Right lobe of liver (tissue), 4 donors: ENCODE data around the gene MBP.
"Not testable (repeated sequence)": the region's sequence is repeated elsewhere in the genome, so short reads cannot be mapped to it uniquely, and the experiment has no call there.

Source experiments
- POLR2A ChIP-seq: fragments of 450-650 bp; IDR thresholded peaks from one replicate; pipeline ENCODE4 v1.6.1; 2017; ENCODE audit warnings: antibody characterized with exemption, mild to moderate bottlenecking
- TF ChIP-seq, protein P1 (sequence below), 4 donors: fragments of 200-600 bp in 3 of 4; fragments of 450-650 bp in 1 of 4; IDR thresholded peaks; one replicate each; pipeline versions ENCODE4 v1.5.1 to v1.8.0; 2016 to 2022; ENCODE audit warnings: antibody characterized with exemption in 4 of 4, mild to moderate bottlenecking in 2 of 4
- donor health status: DM: no; HTN: no; CAD: no.
- donor health status: DM: no; HTN: no; CAD: no.
- donor health status: DM: no; HTN: yes; CAD: no.

DNA sequence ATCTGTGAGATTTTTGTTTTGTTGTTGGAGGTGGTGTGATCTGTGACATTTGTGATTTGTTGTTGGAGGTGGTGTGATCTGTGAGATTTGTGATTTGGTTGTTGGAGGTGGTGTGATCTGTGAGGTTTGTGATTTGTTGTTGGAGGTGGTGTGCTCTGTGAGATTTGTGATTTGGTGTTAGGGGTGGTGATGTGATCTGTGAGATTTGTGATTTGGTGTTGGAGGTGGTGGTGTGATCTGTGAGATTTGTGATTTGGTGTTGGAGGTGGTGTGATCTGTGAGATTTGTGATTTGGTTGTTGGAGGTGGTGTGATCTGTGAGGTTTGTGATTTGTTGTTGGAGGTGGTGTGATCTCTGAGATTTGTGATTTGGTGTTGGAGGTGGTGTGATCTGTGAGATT lies 165.3 kb downstream of the MBP start:
- TF ChIP-seq, protein P1, sequence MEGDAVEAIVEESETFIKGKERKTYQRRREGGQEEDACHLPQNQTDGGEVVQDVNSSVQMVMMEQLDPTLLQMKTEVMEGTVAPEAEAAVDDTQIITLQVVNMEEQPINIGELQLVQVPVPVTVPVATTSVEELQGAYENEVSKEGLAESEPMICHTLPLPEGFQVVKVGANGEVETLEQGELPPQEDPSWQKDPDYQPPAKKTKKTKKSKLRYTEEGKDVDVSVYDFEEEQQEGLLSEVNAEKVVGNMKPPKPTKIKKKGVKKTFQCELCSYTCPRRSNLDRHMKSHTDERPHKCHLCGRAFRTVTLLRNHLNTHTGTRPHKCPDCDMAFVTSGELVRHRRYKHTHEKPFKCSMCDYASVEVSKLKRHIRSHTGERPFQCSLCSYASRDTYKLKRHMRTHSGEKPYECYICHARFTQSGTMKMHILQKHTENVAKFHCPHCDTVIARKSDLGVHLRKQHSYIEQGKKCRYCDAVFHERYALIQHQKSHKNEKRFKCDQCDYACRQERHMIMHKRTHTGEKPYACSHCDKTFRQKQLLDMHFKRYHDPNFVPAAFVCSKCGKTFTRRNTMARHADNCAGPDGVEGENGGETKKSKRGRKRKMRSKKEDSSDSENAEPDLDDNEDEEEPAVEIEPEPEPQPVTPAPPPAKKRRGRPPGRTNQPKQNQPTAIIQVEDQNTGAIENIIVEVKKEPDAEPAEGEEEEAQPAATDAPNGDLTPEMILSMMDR (IDR thresholded peaks at IDR 0.05), result not testable (repeated sequence)
- TF ChIP-seq POLR2A, result not testable (repeated sequence)
